IMR-90 (cell line): ENCODE data around the gene YPEL1. TPM values are rescaled to one million over a fixed set of nuclear protein-coding genes. Genes with fewer than 3 reads are reported as not detected.

Source experiments
- ATAC-seq: fragments of 200-7000 bp; cut with Tn5 transposase; 2 replicates; pipeline ENCODE4 v1.9.1; 2020; ENCODE audit warnings: low read depth, mild to moderate bottlenecking, moderate library complexity
- BruUV-seq: library from RNA; stranded (reverse); fragments of 400-500 nt; replicated peaks from 2 replicates; lab custom pipeline; 2021; lab: Mats Ljungman, UMichigan
- CTCF ChIA-PET: fragments of 300-600 bp; formaldehyde crosslinking; extraction: SDS; loops from one replicate; lab custom pipeline; 2021; ENCODE audit warnings: antibody characterized with exemption; lab: Yijun Ruan, JAX
- POLR2A ChIA-PET: fragments of 300-600 bp; sonication (Branson Sonifier 250); formaldehyde crosslinking; loops from one replicate; lab custom pipeline; 2022; ENCODE audit warnings: antibody characterized with exemption; ENCODE audit not compliant: unreplicated experiment; lab: Charles Lee
- DNase-seq: peaks from one replicate; pipeline ENCODE4 v3.0.0; 2013
- H2AFZ ChIP-seq: replicated peaks from 2 replicates; pipeline ENCODE3; 2013; ENCODE audit warnings: low read length, mild to moderate bottlenecking; ENCODE audit not compliant: poor library complexity
- H2AK5ac ChIP-seq: 2 replicates; pipeline ENCODE4 v1.6.1; 2013; ENCODE audit warnings: low read depth, low read length, inconsistent platforms
- H2AK9ac ChIP-seq: replicated peaks from 2 replicates; pipeline ENCODE3; 2013; ENCODE audit warnings: mild to moderate bottlenecking, low read depth, low read length, moderate library complexity; ENCODE audit not compliant: poor library complexity
- H2BK120ac ChIP-seq: 2 replicates; pipeline ENCODE4 v1.6.1; 2013; ENCODE audit warnings: low read depth, low read length, inconsistent platforms
- H2BK15ac ChIP-seq: 3 replicates; pipeline ENCODE4 v1.6.1; 2013; ENCODE audit warnings: low read depth, low read length, inconsistent platforms
- H2BK20ac ChIP-seq: 2 replicates; pipeline ENCODE4 v1.6.1; 2013; ENCODE audit warnings: low read depth, mild to moderate bottlenecking, inconsistent platforms, low read length, moderate library complexity
- H2BK5ac ChIP-seq: 2 replicates; pipeline ENCODE4 v1.6.1; 2013; ENCODE audit warnings: mild to moderate bottlenecking, low read depth, low read length, inconsistent platforms; ENCODE audit not compliant: poor library complexity, severe bottlenecking
- H3K14ac ChIP-seq: replicated peaks from 2 replicates; pipeline ENCODE4 v1.6.1; 2013; ENCODE audit warnings: low read depth, low read length, inconsistent platforms
- H3K18ac ChIP-seq: 2 replicates; pipeline ENCODE4 v1.6.1; 2013; ENCODE audit warnings: low read depth, low read length, control low read depth
- H3K23ac ChIP-seq: 2 replicates; pipeline ENCODE4 v1.6.1; 2013; ENCODE audit warnings: low read depth, low read length, inconsistent platforms
- H3K27ac ChIP-seq: 2 replicates; pipeline ENCODE4 v1.5.1; 2013; ENCODE audit warnings: mild to moderate bottlenecking, control low read depth, low read length; ENCODE audit not compliant: insufficient read depth
- H3K27me3 ChIP-seq: 2 replicates; pipeline ENCODE4 v1.6.1; 2013; ENCODE audit warnings: low read length; ENCODE audit not compliant: control insufficient read depth, insufficient read depth
- H3K36me3 ChIP-seq: 2 replicates; pipeline ENCODE4 v1.6.1; 2013; ENCODE audit warnings: low read length, mixed read lengths; ENCODE audit not compliant: control insufficient read depth, insufficient read depth
- H3K4ac ChIP-seq: 2 replicates; pipeline ENCODE4 v1.6.1; 2013; ENCODE audit warnings: low read depth, low read length, inconsistent platforms
- H3K4me1 ChIP-seq: 2 replicates; pipeline ENCODE4 v1.6.1; 2013; ENCODE audit warnings: low read length, mixed read lengths; ENCODE audit not compliant: control insufficient read depth, insufficient read depth
- H3K4me2 ChIP-seq: 2 replicates; pipeline ENCODE4 v1.6.1; 2013; ENCODE audit warnings: low read depth, mild to moderate bottlenecking, control low read depth, low read length, moderate library complexity
- H3K4me3 ChIP-seq: 2 replicates; pipeline ENCODE4 v1.5.1; 2013; ENCODE audit warnings: low read depth, mild to moderate bottlenecking, control low read depth, low read length, moderate library complexity; ENCODE audit not compliant: insufficient read depth
- H3K56ac ChIP-seq: 2 replicates; pipeline ENCODE4 v1.6.1; 2013; ENCODE audit warnings: low read length, inconsistent platforms; ENCODE audit not compliant: insufficient read depth; ENCODE audit errors: extremely low read depth
- H3K79me1 ChIP-seq, 2 experiments: 2 replicates each; pipeline ENCODE4 v1.6.1; 2013; ENCODE audit warnings: low read length in 2 of 2, inconsistent platforms in 1 of 2, low read depth in 1 of 2
- H3K9ac ChIP-seq: 2 replicates; pipeline ENCODE4 v1.6.1; 2013; ENCODE audit warnings: low read depth, low read length, control low read depth
- H3K9me1 ChIP-seq: 2 replicates; pipeline ENCODE4 v1.6.1; 2013; ENCODE audit warnings: low read length, inconsistent platforms; ENCODE audit not compliant: insufficient read depth
- H3K9me3 ChIP-seq: 2 replicates; pipeline ENCODE4 v1.6.1; 2013; ENCODE audit warnings: low read length; ENCODE audit not compliant: control insufficient read depth, insufficient read depth
- H4K20me1 ChIP-seq: 2 replicates; pipeline ENCODE4 v1.6.1; 2013; ENCODE audit warnings: low read length, inconsistent platforms; ENCODE audit not compliant: insufficient read depth
- H4K5ac ChIP-seq: 2 replicates; pipeline ENCODE4 v1.6.1; 2013; ENCODE audit warnings: mild to moderate bottlenecking, low read depth, low read length, control low read depth
- H4K8ac ChIP-seq, 2 experiments: 2 replicates each; pipeline ENCODE4 v1.6.1; 2013; ENCODE audit warnings: low read depth in 2 of 2, low read length in 2 of 2, control low read depth in 1 of 2, inconsistent platforms in 1 of 2
- H4K91ac ChIP-seq: 2 replicates; pipeline ENCODE4 v1.6.1; 2013; ENCODE audit warnings: low read depth, low read length, inconsistent platforms; ENCODE audit not compliant: insufficient read depth
- BHLHE40 ChIP-seq: fragments of 150-350 bp; IDR thresholded peaks from 2 replicates; pipeline ENCODE4 v1.6.1; 2016; ENCODE audit warnings: mild to moderate bottlenecking, low read depth, low read length
- CEBPB ChIP-seq: IDR thresholded peaks from 2 replicates; pipeline ENCODE4 v1.6.1; 2012; ENCODE audit warnings: low read depth, low read length, improper control_type of control experiment
- CHD1 ChIP-seq: IDR thresholded peaks from 2 replicates; pipeline ENCODE4 v1.6.1; 2012; ENCODE audit warnings: low read depth, low read length, improper control_type of control experiment
- CTCF ChIP-seq: conservative IDR thresholded peaks from 2 replicates; pipeline ENCODE4 v1.5.1; 2012; ENCODE audit warnings: mild to moderate bottlenecking, low read depth, low read length, improper control_type of control experiment
- ELK1 ChIP-seq: fragments of 150-350 bp; IDR thresholded peaks from 2 replicates; pipeline ENCODE4 v1.6.1; 2016; ENCODE audit warnings: low read depth, mild to moderate bottlenecking, low read length, moderate library complexity, borderline replicate concordance
- MXI1 ChIP-seq: IDR thresholded peaks from 2 replicates; pipeline ENCODE4 v1.6.1; 2012; ENCODE audit warnings: low read depth, mild to moderate bottlenecking, low read length, moderate library complexity, borderline replicate concordance
- NFE2L2 ChIP-seq: fragments of 150-350 bp; IDR thresholded peaks from 2 replicates; pipeline ENCODE4 v1.6.1; 2016; ENCODE audit warnings: low read depth, mild to moderate bottlenecking, low read length
- POLR2A ChIP-seq: IDR thresholded peaks from 2 replicates; pipeline ENCODE4 v1.6.1; 2012; ENCODE audit warnings: mild to moderate bottlenecking, low read depth, low read length
- RCOR1 ChIP-seq: IDR thresholded peaks from 2 replicates; pipeline ENCODE4 v1.6.1; 2012; ENCODE audit warnings: mild to moderate bottlenecking, low read length, improper control_type of control experiment; ENCODE audit not compliant: insufficient replicate concordance
- RFX5 ChIP-seq: IDR thresholded peaks from 2 replicates; pipeline ENCODE4 v1.8.0; 2012; ENCODE audit warnings: low read depth, mild to moderate bottlenecking, low read length, moderate library complexity
- WGBS, 2 experiments: methylation state at CpG; one replicate each; pipeline versions ENCODE4 v1.1.5 to v1.1.7; 2013; ENCODE audit warnings: missing lambda C conversion rate in 2 of 2; ENCODE audit not compliant: insufficient read length in 1 of 2; ENCODE audit errors: extremely low coverage in 2 of 2; 5-methylcytosine and 5-hydroxymethylcytosine counted together
- dilution Hi-C: fragments of 300-500 bp; cut with HindIII; formaldehyde crosslinking; loops from one replicate; pipeline ENCODE4 v1.14.3; 2018; ENCODE audit warnings: low sequenced_read_pairs; ENCODE audit not compliant: unreplicated experiment
- in situ Hi-C: fragments of 300-500 bp; cut with MboI; formaldehyde crosslinking; loops from 3 replicates; pipeline ENCODE4 v1.14.3; 2019; ENCODE audit warnings: low sequenced_read_pairs, inconsistent platforms, mixed read lengths
- intact Hi-C: fragments of 100-400 bp; cut with micrococcal nuclease; formaldehyde crosslinking; loops from 2 replicates; pipeline ENCODE4 v1.10.0; 2022
- polyA plus RNA-seq, 3 experiments: library from polyadenylated mRNA; depleted of rRNA; stranded (reverse); fragments of >200 nt; gene quantifications; 2 replicates each; pipeline ENCODE4 v1.2.3, GENCODE V29; 2012; ENCODE audit warnings: low replicate concordance in 1 of 3
- total RNA-seq: library from RNA; depleted of rRNA; stranded (reverse); fragments of >200 nt; gene quantifications from 2 replicates; pipeline ENCODE4 v1.2.3, GENCODE V29; 2012

YPEL1 gene
- total and polyA plus RNA-seq, 2 of the 4 experiments (the other 2 are of a cell fraction) = 0.72 to 1.3 TPM

- no peak overlapping the region for H4K91ac ChIP-seq
- no peak overlapping the region for H4K5ac ChIP-seq
- ChIA-PET CTCF (no interaction called here), POLR2A (no interaction called here)
- no peak overlapping the region for H3K4ac ChIP-seq
- H2BK5ac ChIP-seq = no peak overlapping the region
- intact Hi-C loops (no loop called here), in situ Hi-C loops (no loop called here), dilution Hi-C loops (no loop called here)
- no peaks in the 10 kb centered on the region for H3K9me3 ChIP-seq
- no peak overlapping the region for H3K23ac ChIP-seq
- H2BK120ac ChIP-seq = no peak overlapping the region
- H3K56ac ChIP-seq = no peak overlapping the region
- no peak overlapping the region for H2BK15ac ChIP-seq
- no peak overlapping the region for H2AFZ ChIP-seq
- no peak overlapping the region for H2BK20ac ChIP-seq
- H3K9me1 ChIP-seq = peaks cover 3% of the 10 kb centered on the region; the same call in 1 of the 2 replicates
- H3K36me3 ChIP-seq = no peaks in the 10 kb centered on the region
- H3K18ac ChIP-seq = no peak overlapping the region
- TF ChIP-seq MXI1 = no peak
- no peak for TF ChIP-seq CEBPB
- no peak for TF ChIP-seq CTCF
- TF ChIP-seq NFE2L2 = no peak
- no peak for TF ChIP-seq BHLHE40
- no peak for TF ChIP-seq CHD1
- TF ChIP-seq RFX5 = no peak
- no peak for TF ChIP-seq ELK1
- no peak for TF ChIP-seq RCOR1
- TF ChIP-seq POLR2A = no peak
- no peak overlapping the region for H2AK5ac ChIP-seq
- peaks cover 17% of the 10 kb centered on the region for H3K4me1 ChIP-seq
- WGBS, 2 experiments = no CpG with 5 or more reads among the region's 4 CpGs
- no peak overlapping the region for H3K4me2 ChIP-seq
- no peak overlapping the region for H3K27ac ChIP-seq
- H3K14ac ChIP-seq = no peak overlapping the region
- H3K79me1 ChIP-seq = peaks cover 0 to 11% of the 10 kb centered on the region in 2 experiments; a peak in 1 of 4 replicates
- H4K20me1 ChIP-seq = no peaks in the 10 kb centered on the region
- no peak overlapping the region for H4K8ac ChIP-seq
- H3K9ac ChIP-seq = no peak overlapping the region
- DNase-seq = no peak
- H3K27me3 ChIP-seq = no peaks in the 10 kb centered on the region
- ATAC-seq = no peak
- no peak overlapping the region for H3K4me3 ChIP-seq
- H2AK9ac ChIP-seq = no peak overlapping the region
- BruUV-seq = no TSS peak
These were observed 16.7 kb upstream of the YPEL1 start for GRCh38 chr22:21752276-21752675.
